ENCODE results near the gene RTRAF.
A peak's percentile ranks its signal among the peaks of the same experiment; 100 is the strongest.

RTRAF gene

GRCh38 chr14:51989293-51990234, at the start of gene RTRAF:
Gene RTRAF, plus strand, starts transcription at chr14:51989546. Its CDS starts 94 bp downstream, at chr14:51989640.
- DNase-seq (ENCODE audit: low spot score), result peak; percentile 91

GRCh38 chr14:51939755-51940301, 49.5 kb upstream of the RTRAF start:
- DNase-seq (ENCODE audit: low spot score), result no peak

GRCh38 chr14:51942971-51943370, 46.4 kb upstream of the RTRAF start:
- no peak for DNase-seq (ENCODE audit: low spot score)

GRCh38 chr14:51950007-51950406, 39.3 kb upstream of the RTRAF start:
- DNase-seq (ENCODE audit: low spot score), result no peak

- DNase-seq (ENCODE audit: low spot score), result no peak
Observed at GRCh38 chr14:51951656-51952055, 37.7 kb upstream of the RTRAF start.

GRCh38 chr14:51954031-51954430, 35.3 kb upstream of the RTRAF start:
- DNase-seq (ENCODE audit: low spot score), result no peak

- no peak for DNase-seq (ENCODE audit: low spot score)
Observed at GRCh38 chr14:51954657-51955056, 34.7 kb upstream of the RTRAF start.

GRCh38 chr14:51957950-51958349, 31.4 kb upstream of the RTRAF start:
- no peak for DNase-seq (ENCODE audit: low spot score)

- no peak for DNase-seq (ENCODE audit: low spot score)
Observed at GRCh38 chr14:51959928-51960327, 29.4 kb upstream of the RTRAF start.

GRCh38 chr14:51960866-51961265, 28.5 kb upstream of the RTRAF start:
- DNase-seq (ENCODE audit: low spot score), result no peak

GRCh38 chr14:51962711-51963110, 26.6 kb upstream of the RTRAF start:
- no peak for DNase-seq (ENCODE audit: low spot score)

GRCh38 chr14:51963286-51963685, 26.1 kb upstream of the RTRAF start:
- no peak for DNase-seq (ENCODE audit: low spot score)

GRCh38 chr14:51967521-51967920, 21.8 kb upstream of the RTRAF start:
- no peak for DNase-seq (ENCODE audit: low spot score)

GRCh38 chr14:51969852-51970540, 19.4 kb upstream of the RTRAF start:
- DNase-seq (ENCODE audit: low spot score), result no peak

- DNase-seq (ENCODE audit: low spot score), result no peak
Observed at GRCh38 chr14:51972566-51972965, 16.8 kb upstream of the RTRAF start.

GRCh38 chr14:51977075-51977474, 12.3 kb upstream of the RTRAF start:
- no peak for DNase-seq (ENCODE audit: low spot score)

GRCh38 chr14:51978681-51979085, 10.7 kb upstream of the RTRAF start:
- no peak for DNase-seq (ENCODE audit: low spot score)

GRCh38 chr14:51979088-51979709, 10.1 kb upstream of the RTRAF start:
- DNase-seq (ENCODE audit: low spot score), result peak; percentile 86

- DNase-seq (ENCODE audit: low spot score), result no peak
Observed at GRCh38 chr14:51981218-51981854, 8.0 kb upstream of the RTRAF start.

GRCh38 chr14:51988221-51988620, 1.1 kb upstream of the RTRAF start:
- DNase-seq (ENCODE audit: low spot score), result no peak

- no peak for DNase-seq (ENCODE audit: low spot score)
Observed at GRCh38 chr14:51990488-51990887, 1.1 kb downstream of the RTRAF start.
